HG02763 (cell line): ENCODE measurements around the gene FRMD7.
"Not testable (repeated sequence)": the region's sequence is repeated elsewhere in the genome, so short reads cannot be mapped to it uniquely, and the experiment has no call there.

Source experiments
- ATAC-seq: cut with Tn5 transposase; IDR thresholded peaks from one replicate; pipeline ENCODE4 v1.9.1; 2021; ENCODE audit warnings: mild to moderate bottlenecking, moderate library complexity; ENCODE audit not compliant: unreplicated experiment

FRMD7 gene, protein sequence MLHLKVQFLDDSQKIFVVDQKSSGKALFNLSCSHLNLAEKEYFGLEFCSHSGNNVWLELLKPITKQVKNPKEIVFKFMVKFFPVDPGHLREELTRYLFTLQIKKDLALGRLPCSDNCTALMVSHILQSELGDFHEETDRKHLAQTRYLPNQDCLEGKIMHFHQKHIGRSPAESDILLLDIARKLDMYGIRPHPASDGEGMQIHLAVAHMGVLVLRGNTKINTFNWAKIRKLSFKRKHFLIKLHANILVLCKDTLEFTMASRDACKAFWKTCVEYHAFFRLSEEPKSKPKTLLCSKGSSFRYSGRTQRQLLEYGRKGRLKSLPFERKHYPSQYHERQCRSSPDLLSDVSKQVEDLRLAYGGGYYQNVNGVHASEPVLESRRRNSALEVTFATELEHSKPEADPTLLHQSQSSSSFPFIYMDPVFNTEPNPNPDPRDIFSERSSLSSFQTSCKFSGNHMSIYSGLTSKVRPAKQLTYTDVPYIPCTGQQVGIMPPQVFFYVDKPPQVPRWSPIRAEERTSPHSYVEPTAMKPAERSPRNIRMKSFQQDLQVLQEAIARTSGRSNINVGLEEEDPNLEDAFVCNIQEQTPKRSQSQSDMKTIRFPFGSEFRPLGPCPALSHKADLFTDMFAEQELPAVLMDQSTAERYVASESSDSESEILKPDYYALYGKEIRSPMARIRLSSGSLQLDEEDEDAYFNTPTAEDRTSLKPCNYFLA

GRCh38 chrX:132127743-132128142, at the start of gene FRMD7:
FRMD7 (minus strand) TSS chrX:132128020; CDS start chrX:132127844, 176 bp downstream.
- ATAC-seq: no peak

GRCh38 chrX:132173647-132174046, 45.8 kb upstream of the FRMD7 start:
- no peak for ATAC-seq

- no peak for ATAC-seq
These were observed 44.1 kb upstream of the FRMD7 start for GRCh38 chrX:132171881-132172280.

DNA sequence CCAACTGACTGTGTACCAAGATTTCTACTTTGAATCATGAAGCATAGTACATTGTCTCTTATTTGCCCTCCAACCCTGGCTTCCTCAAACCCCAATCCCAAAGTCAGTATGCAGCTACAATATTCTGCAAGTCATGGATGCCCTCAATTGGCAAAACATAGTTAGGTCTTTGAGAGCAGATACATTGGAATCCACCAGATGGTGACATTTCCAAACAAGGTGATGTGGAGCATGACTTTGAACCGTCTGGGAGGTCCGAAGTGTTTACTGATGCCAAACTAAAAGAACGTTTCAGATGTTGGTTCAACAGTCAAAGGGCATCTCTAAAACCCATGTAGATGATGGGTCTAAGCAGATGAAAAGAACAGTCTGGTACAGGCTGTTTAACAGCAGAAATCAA, 43.7 kb upstream of the FRMD7 start:
- ATAC-seq: no peak

DNA sequence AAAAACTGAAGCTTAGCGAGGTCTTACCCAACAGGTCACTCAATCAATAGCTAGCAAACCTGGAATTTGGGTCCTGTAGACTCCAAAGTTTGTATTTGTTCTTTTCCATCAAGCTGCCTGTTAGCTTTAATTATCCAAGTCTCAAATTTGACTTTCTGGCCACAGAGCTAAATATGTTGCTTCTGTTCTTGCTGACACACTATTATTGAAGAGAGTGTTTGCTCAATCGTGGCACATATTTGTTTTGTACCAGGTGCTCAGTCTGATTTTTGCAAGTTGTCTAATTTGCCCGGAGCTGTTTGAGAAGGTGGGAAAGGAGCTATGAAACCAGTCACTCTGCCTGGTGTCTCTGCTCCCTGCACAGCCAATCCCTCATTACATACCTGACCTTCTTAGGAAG, 41.7 kb upstream of the FRMD7 start:
- no peak for ATAC-seq

DNA sequence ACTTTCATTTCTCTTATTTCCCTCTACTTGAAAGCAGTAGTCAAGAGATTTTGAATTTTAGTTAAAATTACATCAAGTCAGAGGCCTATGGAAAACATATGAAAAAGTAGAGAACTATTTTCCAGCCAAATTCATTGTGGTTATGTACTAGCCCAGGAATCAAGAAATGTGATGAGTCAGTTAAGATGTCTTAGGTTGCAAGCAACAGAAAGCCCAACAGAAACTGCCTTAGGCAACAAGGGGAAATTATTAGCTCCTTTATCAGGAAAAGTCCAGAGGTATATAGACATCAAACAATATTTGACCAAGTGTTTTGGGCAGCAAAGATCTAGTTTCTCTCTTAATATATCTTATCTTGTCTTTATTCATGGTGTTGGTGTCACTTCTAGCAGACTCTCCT, 37.8 kb upstream of the FRMD7 start:
- no peak for ATAC-seq

- ATAC-seq: no peak
These were observed 37.2 kb upstream of the FRMD7 start for GRCh38 chrX:132165005-132165404.

- ATAC-seq: not testable (repeated sequence)
These were observed 35.3 kb upstream of the FRMD7 start for GRCh38 chrX:132163094-132163493.

DNA sequence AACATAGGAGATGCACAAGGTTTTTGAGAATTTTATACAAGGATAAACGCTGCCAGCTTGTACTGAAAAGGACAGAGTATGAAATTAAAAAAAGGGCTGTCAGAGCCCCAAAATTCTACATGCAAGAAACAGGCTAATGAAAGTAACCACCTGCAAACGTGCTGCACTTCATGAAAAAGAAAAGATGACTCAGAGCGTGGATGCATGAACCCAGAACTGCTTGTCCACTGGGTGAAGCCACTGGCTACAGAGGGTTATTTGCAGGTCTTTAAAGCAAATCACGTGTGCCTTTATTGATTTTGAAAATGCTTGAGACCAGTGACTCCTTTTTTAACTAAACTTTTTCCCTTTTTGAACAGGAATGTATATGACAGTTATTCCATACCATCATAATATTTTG, 25.3 kb upstream of the FRMD7 start:
- ATAC-seq: no peak

DNA sequence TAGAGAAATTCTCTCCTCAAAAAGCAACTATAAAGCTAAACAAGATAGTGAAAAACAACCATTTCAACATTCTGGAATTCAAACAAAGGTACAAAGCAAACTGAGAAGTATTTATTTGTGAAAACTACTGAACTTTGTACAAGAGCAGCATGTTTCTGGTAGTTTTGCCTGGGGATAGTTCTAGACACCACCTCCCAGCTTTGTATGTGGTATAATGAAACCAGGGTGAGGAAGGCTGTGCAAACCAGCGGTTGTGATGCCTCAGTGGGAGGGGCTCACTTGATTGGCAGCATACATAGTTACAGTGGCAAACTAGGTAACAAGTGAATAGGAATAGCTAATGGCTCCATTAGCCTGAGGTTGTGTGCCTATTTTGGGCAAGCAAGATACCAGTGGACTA, 18.6 kb upstream of the FRMD7 start:
- ATAC-seq: no peak

- ATAC-seq: no peak
These were observed 16.2 kb upstream of the FRMD7 start for GRCh38 chrX:132144061-132144460.

DNA sequence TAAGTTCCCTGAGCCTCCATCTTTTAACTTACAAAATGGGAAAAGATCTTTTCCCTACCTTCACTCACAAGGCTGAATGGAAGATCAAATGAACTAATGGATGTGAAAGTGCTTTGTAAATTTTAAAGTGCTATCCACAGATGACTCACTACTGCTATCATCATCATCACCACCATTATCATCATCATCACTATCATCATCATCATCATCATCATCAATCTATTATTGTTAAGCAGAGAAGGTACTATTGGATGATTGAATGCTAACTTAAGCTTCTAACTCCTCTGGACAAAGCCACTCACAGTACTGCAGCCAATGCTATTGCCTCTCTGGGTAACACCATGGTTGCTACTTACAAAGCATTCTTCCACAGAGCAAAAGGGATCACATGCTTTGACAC, 1.9 kb downstream of the FRMD7 start:
- no peak for ATAC-seq

DNA sequence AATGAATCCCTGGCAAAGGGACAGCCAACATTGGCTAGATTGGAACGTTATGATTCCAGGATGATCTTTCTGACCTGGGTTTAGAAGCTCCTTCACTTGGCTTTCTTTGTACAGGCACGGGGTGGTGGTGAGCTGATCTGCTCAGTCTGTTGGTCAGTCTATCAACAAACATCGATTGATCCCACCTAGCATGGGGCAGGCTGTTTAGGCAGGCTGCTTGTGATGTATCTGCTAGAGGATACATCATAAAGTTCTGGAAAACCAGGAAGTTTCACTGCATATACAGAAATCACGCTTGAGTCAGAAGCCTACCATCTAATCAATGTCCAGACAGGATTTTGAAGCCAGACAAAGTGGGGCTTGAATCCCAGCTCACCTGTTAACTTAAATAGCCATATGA, 6.9 kb downstream of the FRMD7 start:
- no peak for ATAC-seq

GRCh38 chrX:132119821-132120515, 7.9 kb downstream of the FRMD7 start:
- no peak for ATAC-seq

GRCh38 chrX:132119283-132119682, 8.5 kb downstream of the FRMD7 start:
- no peak for ATAC-seq

DNA sequence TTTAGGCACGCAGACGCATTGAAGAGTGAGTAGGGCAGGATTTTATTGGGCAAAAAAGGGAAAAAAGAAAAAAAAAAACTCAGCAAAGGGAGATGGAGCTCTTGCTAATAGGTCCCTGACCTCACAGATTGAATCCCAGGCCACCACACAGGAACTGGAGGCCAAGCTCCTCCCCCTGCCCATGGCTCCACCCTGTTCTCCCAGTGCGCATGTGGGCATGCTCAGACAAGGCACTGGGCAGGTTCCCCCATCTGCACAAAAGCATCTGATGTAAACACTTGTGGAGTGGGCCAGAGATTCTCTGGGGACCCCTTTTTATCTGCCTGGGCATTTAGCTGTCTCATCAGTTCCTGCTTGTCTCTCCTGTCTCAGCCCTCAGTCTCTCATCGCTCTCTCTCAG, 9.5 kb downstream of the FRMD7 start:
- ATAC-seq: no peak

- no peak for ATAC-seq
These were observed 12.0 kb downstream of the FRMD7 start for GRCh38 chrX:132115792-132116191.

GRCh38 chrX:132114607-132115006, 13.2 kb downstream of the FRMD7 start:
- ATAC-seq: no peak

DNA sequence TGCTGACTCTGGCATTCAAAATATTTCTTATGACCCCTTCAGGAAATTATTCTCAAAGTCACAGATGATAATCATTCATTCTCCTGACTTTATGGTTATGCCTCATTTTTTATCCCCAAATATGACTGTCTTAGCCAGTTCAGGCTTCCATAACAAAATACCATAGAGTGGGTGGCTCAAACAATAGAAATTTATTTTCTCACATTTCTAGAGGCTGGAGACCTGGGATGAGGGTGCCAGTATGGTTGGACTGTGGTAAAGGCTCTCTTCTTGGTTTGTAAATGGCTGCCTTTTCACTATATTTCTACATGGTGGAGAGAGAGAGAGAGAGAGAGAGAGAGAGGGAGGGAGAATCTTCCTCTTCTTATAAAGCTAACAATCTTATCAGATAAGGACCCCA, 20.5 kb downstream of the FRMD7 start:
- no peak for ATAC-seq

GRCh38 chrX:132101799-132102198, 26.0 kb downstream of the FRMD7 start:
- no peak for ATAC-seq

- no peak for ATAC-seq
These were observed 26.6 kb downstream of the FRMD7 start for GRCh38 chrX:132101206-132101605.

DNA sequence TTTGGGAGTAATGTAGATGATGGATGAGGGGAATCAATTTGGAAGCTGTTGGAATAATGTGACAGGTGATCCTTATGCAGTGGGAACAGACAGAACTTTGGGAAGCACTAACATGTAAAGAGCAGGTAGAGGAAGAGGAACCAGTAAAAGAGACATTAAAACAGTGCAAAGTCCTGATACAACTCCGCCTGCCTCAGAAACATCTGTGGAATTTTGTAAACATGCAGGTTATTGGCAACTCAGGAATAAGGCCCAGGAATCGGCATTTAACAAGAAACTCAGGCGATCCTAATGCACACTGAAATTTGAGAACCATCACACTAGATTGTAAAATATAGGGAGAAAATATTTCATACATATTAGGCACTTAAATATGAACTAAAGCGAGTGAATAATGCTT, 29.1 kb downstream of the FRMD7 start:
- ATAC-seq: not testable (repeated sequence)
